ENCODE results near the gene FANK1.

FANK1 gene

DNA sequence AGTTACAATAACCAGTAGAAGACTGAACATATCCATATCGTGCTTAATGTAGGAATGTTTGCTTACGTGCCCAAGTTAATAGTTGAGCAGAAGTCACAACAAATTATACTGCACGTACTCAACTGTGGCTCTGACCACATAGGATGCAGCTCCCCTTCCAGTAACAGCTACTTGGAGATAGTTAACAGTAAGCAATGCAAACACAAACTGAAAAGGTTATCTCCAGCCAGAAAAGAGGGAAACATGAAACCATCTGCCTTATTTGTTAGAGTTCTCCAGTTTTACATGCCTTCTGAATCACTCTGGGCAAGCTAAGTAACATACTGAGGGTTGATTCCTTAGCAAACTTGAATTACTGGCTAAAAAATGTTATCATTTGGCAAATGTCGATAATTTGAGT, 25.0 kb upstream of the FANK1 start:
- no peak overlapping the region for H3K4me3 ChIP-seq (ENCODE audit: low read depth, low read length)
- TF ChIP-seq, protein P1, sequence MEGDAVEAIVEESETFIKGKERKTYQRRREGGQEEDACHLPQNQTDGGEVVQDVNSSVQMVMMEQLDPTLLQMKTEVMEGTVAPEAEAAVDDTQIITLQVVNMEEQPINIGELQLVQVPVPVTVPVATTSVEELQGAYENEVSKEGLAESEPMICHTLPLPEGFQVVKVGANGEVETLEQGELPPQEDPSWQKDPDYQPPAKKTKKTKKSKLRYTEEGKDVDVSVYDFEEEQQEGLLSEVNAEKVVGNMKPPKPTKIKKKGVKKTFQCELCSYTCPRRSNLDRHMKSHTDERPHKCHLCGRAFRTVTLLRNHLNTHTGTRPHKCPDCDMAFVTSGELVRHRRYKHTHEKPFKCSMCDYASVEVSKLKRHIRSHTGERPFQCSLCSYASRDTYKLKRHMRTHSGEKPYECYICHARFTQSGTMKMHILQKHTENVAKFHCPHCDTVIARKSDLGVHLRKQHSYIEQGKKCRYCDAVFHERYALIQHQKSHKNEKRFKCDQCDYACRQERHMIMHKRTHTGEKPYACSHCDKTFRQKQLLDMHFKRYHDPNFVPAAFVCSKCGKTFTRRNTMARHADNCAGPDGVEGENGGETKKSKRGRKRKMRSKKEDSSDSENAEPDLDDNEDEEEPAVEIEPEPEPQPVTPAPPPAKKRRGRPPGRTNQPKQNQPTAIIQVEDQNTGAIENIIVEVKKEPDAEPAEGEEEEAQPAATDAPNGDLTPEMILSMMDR (IDR thresholded peaks at IDR 0.05; ENCODE audit: control insufficient read depth, extremely low read depth, insufficient read depth), result no peak
- DNase-seq (ENCODE audit: low read depth), result no peak

DNA sequence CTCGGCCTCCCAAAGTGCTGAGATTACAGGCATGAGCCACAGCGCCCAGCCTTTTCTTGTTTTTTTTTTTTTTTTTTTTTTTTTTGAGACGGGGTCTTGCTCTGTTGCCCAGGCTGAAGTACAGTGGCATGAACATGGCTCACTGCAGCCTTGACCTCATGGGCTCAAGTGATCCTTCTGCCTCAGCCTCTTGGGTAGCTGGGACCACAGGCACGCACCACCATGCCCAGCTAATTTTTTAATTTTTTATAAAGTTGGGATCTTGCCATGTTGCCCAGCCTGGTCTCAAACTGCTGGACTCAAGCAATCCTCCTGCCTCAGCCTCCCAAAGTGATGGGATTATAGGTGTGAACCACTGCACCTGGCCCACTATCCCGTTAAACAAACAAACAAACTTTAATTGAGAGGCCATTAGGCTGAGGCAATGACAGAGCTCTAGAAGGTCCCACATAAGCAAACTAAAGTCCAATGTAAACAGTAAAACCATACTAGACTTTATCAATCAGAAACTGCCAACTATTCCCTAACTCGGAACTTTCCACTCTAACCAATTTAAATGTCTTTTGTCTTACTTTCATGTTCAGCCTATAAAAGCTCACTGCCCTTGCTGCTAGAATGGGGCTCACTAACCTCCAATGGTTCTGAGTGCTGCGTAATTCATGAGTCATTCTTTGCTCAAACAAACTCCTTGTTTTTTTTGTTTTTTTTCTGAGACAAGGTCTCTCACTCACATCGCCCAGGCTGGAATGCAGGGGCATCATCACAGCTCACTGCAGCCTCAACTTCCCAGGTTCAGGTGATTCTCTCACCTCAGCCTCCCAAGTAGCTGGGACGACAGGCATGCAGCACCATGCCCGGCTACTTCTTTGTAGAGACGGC, 17.2 kb upstream of the FANK1 start:
- no peak overlapping the region for H3K4me3 ChIP-seq (ENCODE audit: low read depth, low read length)
- TF ChIP-seq, protein P1 (IDR thresholded peaks at IDR 0.05; ENCODE audit: control insufficient read depth, extremely low read depth, insufficient read depth), result no peak
- no peak for DNase-seq (ENCODE audit: low read depth)

DNA sequence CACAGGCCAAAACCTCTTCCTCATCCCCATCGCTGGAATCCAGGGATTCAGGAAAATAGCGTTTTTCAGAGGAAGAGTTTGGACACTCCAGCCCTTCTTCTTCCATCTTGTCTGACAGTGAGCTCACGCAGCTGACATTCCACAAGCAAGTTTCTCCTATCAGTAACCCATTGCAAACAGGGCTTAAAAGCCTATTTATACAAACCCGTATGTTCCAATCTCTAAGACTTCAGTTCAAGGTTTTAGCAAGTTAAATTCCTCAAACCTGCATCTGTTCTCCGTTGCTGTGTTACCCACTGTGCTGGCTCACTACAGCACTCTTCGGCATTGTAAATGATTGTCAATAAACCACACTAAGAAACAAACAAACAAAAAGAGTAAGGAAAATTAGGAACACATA, 15.6 kb upstream of the FANK1 start:
- DNase-seq (ENCODE audit: low read depth), result no peak
- H3K4me3 ChIP-seq (ENCODE audit: low read depth, low read length), result no peak overlapping the region
- TF ChIP-seq, protein P1 (IDR thresholded peaks at IDR 0.05; ENCODE audit: control insufficient read depth, extremely low read depth, insufficient read depth), result no peak

DNA sequence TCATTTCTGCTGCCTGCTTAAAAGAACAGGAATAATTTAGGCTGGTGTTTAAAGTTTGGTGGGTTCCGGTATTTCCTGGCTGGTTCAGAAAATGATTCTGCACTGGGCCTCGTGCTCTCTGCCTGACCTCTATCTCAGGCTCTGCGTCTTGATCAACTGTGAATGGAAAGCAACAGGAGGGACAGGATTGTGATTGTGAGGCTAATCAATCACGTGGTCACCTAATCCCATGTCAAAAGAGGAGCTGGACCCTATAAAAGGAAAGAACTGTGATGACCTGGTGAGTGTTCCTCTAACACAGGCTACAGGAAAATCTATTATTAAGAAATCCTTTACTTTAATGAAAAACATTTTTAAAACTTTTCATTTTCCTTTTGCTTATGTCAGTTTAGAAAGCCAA, 15.2 kb upstream of the FANK1 start, which contains the start of gene DHX32:
Gene DHX32, minus strand, starts transcription at position 101 of the 400 bp plus-strand sequence. CDS start 468 bp downstream, outside the sequence.
- TF ChIP-seq, protein P1 (IDR thresholded peaks at IDR 0.05; ENCODE audit: control insufficient read depth, extremely low read depth, insufficient read depth), result no peak
- no peak for DNase-seq (ENCODE audit: low read depth)
- no peak within 1 kb of the TSS for H3K4me3 ChIP-seq (ENCODE audit: low read depth, low read length)

DNA sequence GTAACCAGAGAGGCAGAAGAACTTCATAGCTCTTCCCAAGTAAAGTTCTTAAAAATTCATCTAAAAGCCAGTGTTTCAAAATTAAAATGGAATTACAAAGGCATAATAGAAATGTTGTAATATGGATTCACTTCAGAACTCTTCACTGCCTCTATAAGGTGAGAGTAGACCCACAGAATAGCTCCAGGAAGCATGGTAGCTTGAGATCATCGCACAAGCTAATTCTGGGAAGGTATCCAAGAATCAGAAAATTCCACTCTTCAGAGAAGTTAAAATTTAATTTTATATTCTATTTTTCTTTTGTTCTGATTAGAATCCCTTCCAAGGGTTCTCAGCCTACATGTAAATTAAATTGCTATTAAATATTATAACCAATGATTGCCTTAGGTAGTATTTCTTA, 13.8 kb upstream of the FANK1 start:
- H3K4me3 ChIP-seq (ENCODE audit: low read depth, low read length), result no peak overlapping the region
- DNase-seq (ENCODE audit: low read depth), result no peak
- TF ChIP-seq, protein P1 (IDR thresholded peaks at IDR 0.05; ENCODE audit: control insufficient read depth, extremely low read depth, insufficient read depth), result no peak

DNA sequence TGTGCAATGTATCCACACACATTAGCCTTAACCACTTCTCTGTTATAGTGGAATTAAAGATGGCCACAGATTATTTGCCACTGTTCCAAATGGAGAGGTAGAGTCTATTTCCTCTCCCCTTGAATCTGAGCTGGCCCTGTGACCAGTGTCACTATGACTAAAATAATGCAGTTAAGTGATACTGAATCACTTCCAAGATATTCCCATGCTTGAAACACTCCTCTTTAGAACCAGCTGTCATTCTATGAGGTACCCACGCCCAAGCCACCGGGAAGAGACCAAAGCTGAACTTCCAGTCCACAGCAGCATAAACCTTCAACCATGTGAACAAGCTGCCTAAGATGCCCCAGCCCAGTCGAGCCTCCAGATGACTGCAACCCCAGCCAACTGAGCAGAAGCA, 13.2 kb upstream of the FANK1 start:
- TF ChIP-seq, protein P1 (IDR thresholded peaks at IDR 0.05; ENCODE audit: control insufficient read depth, extremely low read depth, insufficient read depth), result no peak
- DNase-seq (ENCODE audit: low read depth), result no peak
- H3K4me3 ChIP-seq (ENCODE audit: low read depth, low read length), result no peak overlapping the region
